Omental fat pad (tissue), 4 donors: Measurements from ENCODE around the gene MEGF11. TPM values are rescaled to one million over a fixed set of nuclear protein-coding genes. Genes with fewer than 3 reads are reported as not detected.

Experiments
- ATAC-seq: fragments of 150-250 bp; one replicate; pipeline ENCODE4 v1.9.1; 2016; ENCODE audit warnings: mild to moderate bottlenecking, moderate library complexity; ENCODE audit not compliant: low FRiP score
- DNase-seq: peaks from one replicate; pipeline ENCODE4 v3.0.0-alpha.2; 2019; ENCODE audit warnings: low spot score
- CTCF ChIP-seq, 3 donors: fragments of 450-650 bp; IDR thresholded peaks; one replicate each; pipeline ENCODE4 v1.5.1; 2016 to 2017; ENCODE audit warnings: antibody characterized with exemption in 3 of 3, mild to moderate bottlenecking in 3 of 3, moderate library complexity in 2 of 3
- total RNA-seq, 4 donors: library from RNA; depleted of rRNA; stranded (reverse); fragments of >200 nt; gene quantifications; one replicate each; pipeline ENCODE4 v1.1.0, GENCODE V29; 2016

Gene MEGF11
- total RNA-seq, 4 donors from 2014 or later, result 0.47 TPM; not detected in 3

- DNase-seq (no peak), ATAC-seq (no peak)
- TF ChIP-seq CTCF (IDR thresholded peaks at IDR 0.05), result no peak
Measured at GRCh38 chr15:66254951-66255676, 1.6 kb upstream of the MEGF11 start.

GRCh38 chr15:66254089-66254950 lies 770 bp upstream of the MEGF11 start:
- TF ChIP-seq CTCF (IDR thresholded peaks at IDR 0.05), result no peak
- no peak for ATAC-seq
- no peak for DNase-seq

- TF ChIP-seq CTCF (IDR thresholded peaks at IDR 0.05), result no peak
Measured at GRCh38 chr15:66252685-66253417, 699 bp downstream of the MEGF11 start.

GRCh38 chr15:66251790-66252684 lies 1.5 kb downstream of the MEGF11 start:
- TF ChIP-seq CTCF (IDR thresholded peaks at IDR 0.05), result no peak
- DNase-seq (no peak), ATAC-seq (peak; percentile 48)

More at GRCh38 chr15:66252685-66253417, 699 bp downstream of the MEGF11 start:
- ATAC-seq (no peak), DNase-seq (no peak)

GRCh38 chr15:66251065-66251789 lies 2.3 kb downstream of the MEGF11 start:
- no peak for TF ChIP-seq CTCF (IDR thresholded peaks at IDR 0.05)
- no peak for ATAC-seq

More at GRCh38 chr15:66251065-66251789, 2.3 kb downstream of the MEGF11 start:
- DNase-seq, result no peak
